ENCODE measurements around the gene SLC9C1. TPM values are rescaled to one million over a fixed set of nuclear protein-coding genes. Genes with fewer than 3 reads are reported as not detected.

The SLC9C1 gene
- total and polyA plus RNA-seq, 2 donors (not counting 1 experiment from before 2014, with no cell fraction given) = under 0.01 TPM; not detected in 1

GRCh38 chr3:112116748-112117186 lies 177.2 kb downstream of the SLC9C1 start:
- Histone ChIP-seq H3K27me3 (ENCODE audit: control insufficient read depth, insufficient read depth, low read length) (no peaks in the 10 kb centered on the region), H4K20me1 (ENCODE audit: control insufficient read depth, extremely low read depth, insufficient read depth, low read length) (no peaks in the 10 kb centered on the region), H3K27ac (ENCODE audit: insufficient read depth, low read length) (no peak overlapping the region), H2AFZ (ENCODE audit: low read length) (no peak overlapping the region), H3K4me3 (replicated peaks in 1 of 4; ENCODE audit: control extremely low read depth in 1 of 4, insufficient read depth in 1 of 4, low read depth in 3 of 4, low read length in 4 of 4) (no peak overlapping the region), H3K79me2 (ENCODE audit: control insufficient read depth, insufficient read depth, low read length) (no peaks in the 10 kb centered on the region), H3K9me3 (ENCODE audit: control insufficient read depth, insufficient read depth, low read depth, low read length) (no peaks in the 10 kb centered on the region), H3K36me3 (ENCODE audit: control insufficient read depth, insufficient read depth, low read length) (no peaks in the 10 kb centered on the region), H3K4me1 (ENCODE audit: control insufficient read depth, extremely low read depth, insufficient read depth, low read length) (no peaks in the 10 kb centered on the region), H3K9ac (ENCODE audit: insufficient read depth, low read length) (no peak overlapping the region), H3K4me2 (ENCODE audit: extremely low read depth, insufficient read depth, low read length) (no peak overlapping the region)
- no peak for DNase-seq (ENCODE audit: low read depth in 2 of 2)
- TF ChIP-seq EZH2 (IDR thresholded peaks at IDR 0.05; ENCODE audit: low read length, missing control alignments) = no peak
- TF ChIP-seq, protein P1, sequence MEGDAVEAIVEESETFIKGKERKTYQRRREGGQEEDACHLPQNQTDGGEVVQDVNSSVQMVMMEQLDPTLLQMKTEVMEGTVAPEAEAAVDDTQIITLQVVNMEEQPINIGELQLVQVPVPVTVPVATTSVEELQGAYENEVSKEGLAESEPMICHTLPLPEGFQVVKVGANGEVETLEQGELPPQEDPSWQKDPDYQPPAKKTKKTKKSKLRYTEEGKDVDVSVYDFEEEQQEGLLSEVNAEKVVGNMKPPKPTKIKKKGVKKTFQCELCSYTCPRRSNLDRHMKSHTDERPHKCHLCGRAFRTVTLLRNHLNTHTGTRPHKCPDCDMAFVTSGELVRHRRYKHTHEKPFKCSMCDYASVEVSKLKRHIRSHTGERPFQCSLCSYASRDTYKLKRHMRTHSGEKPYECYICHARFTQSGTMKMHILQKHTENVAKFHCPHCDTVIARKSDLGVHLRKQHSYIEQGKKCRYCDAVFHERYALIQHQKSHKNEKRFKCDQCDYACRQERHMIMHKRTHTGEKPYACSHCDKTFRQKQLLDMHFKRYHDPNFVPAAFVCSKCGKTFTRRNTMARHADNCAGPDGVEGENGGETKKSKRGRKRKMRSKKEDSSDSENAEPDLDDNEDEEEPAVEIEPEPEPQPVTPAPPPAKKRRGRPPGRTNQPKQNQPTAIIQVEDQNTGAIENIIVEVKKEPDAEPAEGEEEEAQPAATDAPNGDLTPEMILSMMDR (conservative IDR thresholded peaks at IDR 0.05 in 1 of 2, IDR thresholded peaks at IDR 0.05 in 1 of 2; ENCODE audit: low read depth in 1 of 2, low read length in 2 of 2) = no peak

DNA sequence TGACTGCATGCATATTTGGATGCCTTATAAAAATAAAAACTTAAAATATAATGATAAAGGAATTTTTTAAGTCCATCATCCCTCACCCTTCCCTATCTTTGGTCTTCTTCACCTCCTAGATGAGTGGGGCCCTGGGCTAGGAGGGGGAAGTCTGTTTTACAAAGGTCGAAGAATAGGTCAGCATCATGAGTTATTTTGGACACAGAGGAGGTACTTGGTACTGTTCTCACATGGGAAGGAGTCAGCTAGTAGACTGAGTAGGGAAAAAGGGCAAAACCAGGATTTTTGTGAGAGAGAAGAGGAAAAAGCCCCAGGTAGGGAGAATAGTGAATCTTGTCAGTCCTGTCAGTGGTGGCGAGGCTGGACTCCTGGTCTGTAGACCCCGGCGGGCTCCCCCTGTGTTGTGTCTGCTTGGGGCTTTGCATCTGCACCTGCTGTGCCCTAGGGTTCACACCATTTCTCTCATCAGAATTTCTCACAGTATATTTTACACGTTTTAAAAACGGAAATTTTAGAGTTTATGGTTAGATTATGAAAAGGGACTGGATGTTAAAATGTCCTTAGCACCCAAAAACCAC lies 178.1 kb downstream of the SLC9C1 start:
- no peak for DNase-seq (ENCODE audit: low read depth in 2 of 2)
- Histone ChIP-seq H3K4me1 (ENCODE audit: control insufficient read depth, extremely low read depth, insufficient read depth, low read length) (no peaks in the 10 kb centered on the region), H3K79me2 (ENCODE audit: control insufficient read depth, insufficient read depth, low read length) (no peaks in the 10 kb centered on the region)

GRCh38 chr3:112115161-112115739 lies 178.8 kb downstream of the SLC9C1 start:
- no peaks in the 10 kb centered on the region for H3K27me3 ChIP-seq (ENCODE audit: control insufficient read depth, insufficient read depth, low read length)
- no peak for DNase-seq (ENCODE audit: low read depth in 2 of 2)
- H3K79me2 ChIP-seq (ENCODE audit: control insufficient read depth, insufficient read depth, low read length) = no peaks in the 10 kb centered on the region
- H3K4me3 ChIP-seq (replicated peaks in 1 of 4; ENCODE audit: control extremely low read depth in 1 of 4, insufficient read depth in 1 of 4, low read depth in 3 of 4, low read length in 4 of 4) = no peak overlapping the region
- no peaks in the 10 kb centered on the region for H3K36me3 ChIP-seq (ENCODE audit: control insufficient read depth, insufficient read depth, low read length)
- TF ChIP-seq, protein P1 (conservative IDR thresholded peaks at IDR 0.05 in 1 of 2, IDR thresholded peaks at IDR 0.05 in 1 of 2; ENCODE audit: low read depth in 1 of 2, low read length in 2 of 2) = no peak
- TF ChIP-seq EZH2 (IDR thresholded peaks at IDR 0.05; ENCODE audit: low read length, missing control alignments) = no peak
- no peaks in the 10 kb centered on the region for H4K20me1 ChIP-seq (ENCODE audit: control insufficient read depth, extremely low read depth, insufficient read depth, low read length)
- no peak overlapping the region for H3K9ac ChIP-seq (ENCODE audit: insufficient read depth, low read length)
- H3K9me3 ChIP-seq (ENCODE audit: control insufficient read depth, insufficient read depth, low read depth, low read length) = no peaks in the 10 kb centered on the region
- H3K4me2 ChIP-seq (ENCODE audit: extremely low read depth, insufficient read depth, low read length) = no peak overlapping the region
- H2AFZ ChIP-seq (ENCODE audit: low read length) = no peak overlapping the region
- no peak overlapping the region for H3K27ac ChIP-seq (ENCODE audit: insufficient read depth, low read length)
- no peaks in the 10 kb centered on the region for H3K4me1 ChIP-seq (ENCODE audit: control insufficient read depth, extremely low read depth, insufficient read depth, low read length)

More for the DNA sequence above, 178.1 kb downstream of the SLC9C1 start:
- no peak overlapping the region for H3K27ac ChIP-seq (ENCODE audit: insufficient read depth, low read length)
- no peaks in the 10 kb centered on the region for H3K9me3 ChIP-seq (ENCODE audit: control insufficient read depth, insufficient read depth, low read depth, low read length)
- H3K9ac ChIP-seq (ENCODE audit: insufficient read depth, low read length) = no peak overlapping the region
- no peak overlapping the region for H3K4me3 ChIP-seq (replicated peaks in 1 of 4; ENCODE audit: control extremely low read depth in 1 of 4, insufficient read depth in 1 of 4, low read depth in 3 of 4, low read length in 4 of 4)
- no peaks in the 10 kb centered on the region for H3K27me3 ChIP-seq (ENCODE audit: control insufficient read depth, insufficient read depth, low read length)
- no peak overlapping the region for H2AFZ ChIP-seq (ENCODE audit: low read length)
- no peaks in the 10 kb centered on the region for H4K20me1 ChIP-seq (ENCODE audit: control insufficient read depth, extremely low read depth, insufficient read depth, low read length)
- TF ChIP-seq EZH2 (IDR thresholded peaks at IDR 0.05; ENCODE audit: low read length, missing control alignments) = no peak
- TF ChIP-seq, protein P1 (conservative IDR thresholded peaks at IDR 0.05 in 1 of 2, IDR thresholded peaks at IDR 0.05 in 1 of 2; ENCODE audit: low read depth in 1 of 2, low read length in 2 of 2) = no peak
- no peaks in the 10 kb centered on the region for H3K36me3 ChIP-seq (ENCODE audit: control insufficient read depth, insufficient read depth, low read length)
- no peak overlapping the region for H3K4me2 ChIP-seq (ENCODE audit: extremely low read depth, insufficient read depth, low read length)
